ENCODE data around the gene KCNIP1. TPM values are rescaled to one million over a fixed set of nuclear protein-coding genes. Genes with fewer than 3 reads are reported as not detected.

The KCNIP1 gene
- total and polyA plus RNA-seq, 10 donors: 0.08 to 20.0 (median 9.4) TPM

DNA sequence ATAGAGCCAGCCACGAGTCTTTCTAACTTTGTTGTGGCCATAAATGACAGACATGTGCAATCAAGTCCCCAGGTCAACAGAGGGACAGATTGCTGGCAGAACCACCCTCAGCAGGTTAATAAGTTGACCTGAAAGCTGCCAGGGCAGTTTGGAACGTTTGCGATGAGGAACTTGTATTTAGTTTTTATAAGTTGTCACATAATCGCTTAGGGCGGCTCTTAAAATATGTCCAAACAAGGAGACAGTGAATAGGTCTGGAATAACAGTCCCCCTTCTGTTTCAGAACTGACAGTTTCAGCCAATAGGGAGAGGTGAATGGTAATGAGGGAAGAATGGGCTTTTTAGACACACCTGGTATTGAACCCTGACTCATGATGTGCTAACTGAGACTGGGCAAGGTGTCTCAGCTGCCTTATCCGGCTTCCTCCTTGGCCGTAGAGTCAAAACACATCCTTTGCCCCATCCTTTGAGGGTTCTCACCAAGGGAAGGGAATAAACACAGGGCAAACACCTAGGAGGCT is 246.2 kb downstream of the KCNIP1 start:
- intact Hi-C loops (cut with DNase I; ENCODE audit: low total_unique reads): loop anchor here (5.0 kb wide), 1 partner anchor 592 kb away; no protein-coding TSS in a partner anchor
- Histone ChIP-seq H3K4me1 (peaks cover 0 to 14% (median 12%) of the 10 kb centered on the region in 6 donors), H3K27ac (no peak overlapping the region), H3K27me3 (replicated peaks in 1 of 7) (peaks cover 0 to 76% (median 6%) of the 10 kb centered on the region in 7 donors), H3K36me3 (no peaks in the 10 kb centered on the region), H3K9me3 (no peaks in the 10 kb centered on the region), H3K4me3 (no peak overlapping the region)
- DNase-seq: no peak
- no peak for TF ChIP-seq POLR2A (IDR thresholded peaks at IDR 0.05)
- TF ChIP-seq, protein P1, sequence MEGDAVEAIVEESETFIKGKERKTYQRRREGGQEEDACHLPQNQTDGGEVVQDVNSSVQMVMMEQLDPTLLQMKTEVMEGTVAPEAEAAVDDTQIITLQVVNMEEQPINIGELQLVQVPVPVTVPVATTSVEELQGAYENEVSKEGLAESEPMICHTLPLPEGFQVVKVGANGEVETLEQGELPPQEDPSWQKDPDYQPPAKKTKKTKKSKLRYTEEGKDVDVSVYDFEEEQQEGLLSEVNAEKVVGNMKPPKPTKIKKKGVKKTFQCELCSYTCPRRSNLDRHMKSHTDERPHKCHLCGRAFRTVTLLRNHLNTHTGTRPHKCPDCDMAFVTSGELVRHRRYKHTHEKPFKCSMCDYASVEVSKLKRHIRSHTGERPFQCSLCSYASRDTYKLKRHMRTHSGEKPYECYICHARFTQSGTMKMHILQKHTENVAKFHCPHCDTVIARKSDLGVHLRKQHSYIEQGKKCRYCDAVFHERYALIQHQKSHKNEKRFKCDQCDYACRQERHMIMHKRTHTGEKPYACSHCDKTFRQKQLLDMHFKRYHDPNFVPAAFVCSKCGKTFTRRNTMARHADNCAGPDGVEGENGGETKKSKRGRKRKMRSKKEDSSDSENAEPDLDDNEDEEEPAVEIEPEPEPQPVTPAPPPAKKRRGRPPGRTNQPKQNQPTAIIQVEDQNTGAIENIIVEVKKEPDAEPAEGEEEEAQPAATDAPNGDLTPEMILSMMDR (IDR thresholded peaks at IDR 0.05 in 8 of 11, conservative IDR thresholded peaks at IDR 0.05 in 3 of 11): no peak
- TF ChIP-seq POLR2AphosphoS5 (IDR thresholded peaks at IDR 0.05): no peak
- 77 to 86% (median 79%) methylated on average over 7 of the region's 7 CpGs for WGBS, 5 donors

GRCh38 chr5:170750791-170751190 is 247.0 kb downstream of the KCNIP1 start:
- H3K9me3 ChIP-seq: no peaks in the 10 kb centered on the region
- no peak for DNase-seq
- no peak overlapping the region for H3K4me3 ChIP-seq
- WGBS, 5 donors: 71 to 86% (median 81%) methylated on average over 6 of the region's 6 CpGs
- H3K4me1 ChIP-seq: peaks cover 0 to 7% (median 3%) of the 10 kb centered on the region in 6 donors
- no peak overlapping the region for H3K27ac ChIP-seq
- intact Hi-C loops (cut with DNase I; ENCODE audit: low total_unique reads): no loop called here
- H3K27me3 ChIP-seq (replicated peaks in 1 of 7): peaks cover 0 to 68% (median 0%) of the 10 kb centered on the region in 7 donors
- H3K36me3 ChIP-seq: no peaks in the 10 kb centered on the region
- TF ChIP-seq POLR2A (IDR thresholded peaks at IDR 0.05) (no peak), POLR2AphosphoS5 (IDR thresholded peaks at IDR 0.05) (no peak)
- TF ChIP-seq, protein P1 (IDR thresholded peaks at IDR 0.05 in 8 of 11, conservative IDR thresholded peaks at IDR 0.05 in 3 of 11): no peak

DNA sequence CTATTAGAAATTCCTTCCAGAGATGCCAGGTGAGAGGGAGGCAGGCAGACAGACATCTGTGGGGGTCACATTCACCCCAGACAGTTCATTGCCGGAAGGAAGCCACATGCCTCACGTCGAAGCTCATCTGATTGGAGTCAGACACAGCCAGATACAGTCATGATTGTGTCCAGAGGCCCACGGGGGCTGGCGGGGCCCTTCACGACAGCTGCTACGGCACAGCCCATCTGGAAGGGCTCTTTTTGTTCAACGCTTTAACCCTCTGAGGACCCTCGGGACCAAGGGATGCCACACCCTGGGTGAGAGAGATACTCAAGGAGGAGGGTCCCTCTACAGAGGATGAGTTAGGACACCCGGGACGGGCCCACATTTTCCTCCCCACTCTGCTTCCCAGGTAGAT is 247.8 kb downstream of the KCNIP1 start:
- intact Hi-C loops (cut with DNase I; ENCODE audit: low total_unique reads): no loop called here
- 80 to 89% (median 85%) methylated on average over 11 of the region's 11 CpGs for WGBS, 5 donors
- no peaks in the 10 kb centered on the region for H3K4me1 ChIP-seq
- H3K36me3 ChIP-seq: no peaks in the 10 kb centered on the region
- no peaks in the 10 kb centered on the region for H3K9me3 ChIP-seq
- no peak overlapping the region for H3K27ac ChIP-seq
- no peak overlapping the region for H3K4me3 ChIP-seq
- no peak for TF ChIP-seq POLR2A (IDR thresholded peaks at IDR 0.05)
- TF ChIP-seq, protein P1 (IDR thresholded peaks at IDR 0.05 in 8 of 11, conservative IDR thresholded peaks at IDR 0.05 in 3 of 11): no peak
- TF ChIP-seq POLR2AphosphoS5 (IDR thresholded peaks at IDR 0.05): no peak
- peaks cover 0 to 60% (median 0%) of the 10 kb centered on the region in 7 donors for H3K27me3 ChIP-seq (replicated peaks in 1 of 7)
- no peak for DNase-seq

DNA sequence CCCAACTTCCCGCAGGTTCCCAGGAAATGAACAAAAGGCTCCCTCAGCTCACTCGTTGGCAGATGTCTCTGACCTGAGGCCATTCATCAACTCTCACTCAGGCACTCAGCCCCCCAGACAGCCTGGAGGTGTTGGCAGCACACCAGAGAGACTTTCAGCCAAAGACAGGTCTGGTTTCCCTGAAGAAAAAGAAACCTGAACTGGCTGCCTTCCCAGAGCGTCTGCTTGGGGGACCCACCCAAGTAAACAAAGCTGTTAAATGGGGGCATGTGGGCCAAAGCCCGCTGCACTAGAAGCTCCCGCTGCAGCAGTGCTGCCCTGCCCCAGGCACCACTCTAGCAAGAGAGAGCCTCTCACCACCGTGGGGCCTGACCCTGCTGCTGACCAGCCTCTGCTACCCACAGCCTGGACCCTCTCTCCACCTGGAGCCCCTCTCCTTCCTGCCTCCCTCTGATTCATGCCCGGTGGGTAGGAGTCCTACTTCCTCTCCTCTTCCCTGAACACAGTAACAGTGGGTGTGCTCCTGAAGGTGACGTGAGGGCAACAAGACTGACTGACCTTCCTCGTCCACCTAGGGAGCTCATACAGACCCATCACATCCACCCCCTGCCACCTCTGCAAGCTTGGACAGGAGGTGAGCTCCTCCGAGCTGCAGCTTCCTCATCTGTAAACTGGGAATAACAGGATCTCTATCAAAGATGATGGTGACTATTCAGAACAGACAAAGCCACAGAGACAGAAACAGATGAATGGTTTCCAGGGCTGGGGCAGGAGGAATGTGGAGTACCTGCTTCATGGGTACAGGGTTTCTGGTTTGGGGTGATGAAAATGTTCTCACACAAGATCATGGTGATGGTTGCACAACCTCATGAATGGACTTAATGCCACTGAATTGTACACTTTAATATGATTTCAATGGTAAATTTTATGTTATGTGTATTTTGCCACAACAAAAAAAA is 248.7 kb downstream of the KCNIP1 start:
- H3K4me1 ChIP-seq: no peaks in the 10 kb centered on the region
- no peaks in the 10 kb centered on the region for H3K36me3 ChIP-seq
- no peaks in the 10 kb centered on the region for H3K9me3 ChIP-seq
- peaks cover 0 to 51% (median 0%) of the 10 kb centered on the region in 7 donors for H3K27me3 ChIP-seq (replicated peaks in 1 of 7)
- H3K27ac ChIP-seq: no peak overlapping the region
- DNase-seq: no peak
- intact Hi-C loops (cut with DNase I; ENCODE audit: low total_unique reads): no loop called here
- no peak overlapping the region for H3K4me3 ChIP-seq
- WGBS, 5 donors: 55 to 64% (median 59%) methylated on average over 8 to 10 of the region's 10 CpGs
- TF ChIP-seq, protein P1 (IDR thresholded peaks at IDR 0.05 in 8 of 11, conservative IDR thresholded peaks at IDR 0.05 in 3 of 11): no peak
- TF ChIP-seq POLR2A (IDR thresholded peaks at IDR 0.05): no peak
- TF ChIP-seq POLR2AphosphoS5 (IDR thresholded peaks at IDR 0.05): no peak
